Mesenchymal stem cell (in vitro differentiated cells and primary cell): Measurements from ENCODE around the gene RPRD1A.

Source experiments
- DNase-seq: peaks from one replicate; pipeline ENCODE4 v3.0.0-alpha.2; 2013
- H2AFZ ChIP-seq: one replicate; pipeline ENCODE4 v1.6.1; 2013; ENCODE audit warnings: low read depth, mild to moderate bottlenecking, control low read depth, inconsistent platforms, low read length, moderate library complexity
- H2AK5ac ChIP-seq: 2 replicates; pipeline ENCODE4 v1.6.1; 2013; ENCODE audit warnings: low read length, moderate library complexity, mild to moderate bottlenecking, inconsistent platforms; ENCODE audit not compliant: severe bottlenecking
- H2BK120ac ChIP-seq: one replicate; pipeline ENCODE4 v1.6.1; 2013; ENCODE audit warnings: low read depth, mild to moderate bottlenecking, inconsistent platforms, low read length, moderate library complexity
- H2BK12ac ChIP-seq, 2 experiments: one replicate each; pipeline ENCODE4 v1.6.1; 2013; ENCODE audit warnings: inconsistent platforms in 2 of 2, low read length in 2 of 2, mild to moderate bottlenecking in 2 of 2, moderate library complexity in 2 of 2, control low read depth in 1 of 2
- H2BK15ac ChIP-seq: one replicate; pipeline ENCODE4 v1.6.1; 2013; ENCODE audit warnings: mild to moderate bottlenecking, low read depth, inconsistent platforms; ENCODE audit not compliant: poor library complexity, severe bottlenecking
- H2BK5ac ChIP-seq: 2 replicates; pipeline ENCODE4 v1.6.1; 2013; ENCODE audit warnings: low read depth, mild to moderate bottlenecking, low read length, control low read depth, inconsistent platforms; ENCODE audit not compliant: poor library complexity, severe bottlenecking
- H3K14ac ChIP-seq, 2 experiments: one replicate each; pipeline ENCODE4 v1.6.1; 2013; ENCODE audit warnings: inconsistent platforms in 2 of 2, low read length in 2 of 2, control low read depth in 1 of 2, mild to moderate bottlenecking in 1 of 2, moderate library complexity in 1 of 2
- H3K18ac ChIP-seq, 2 experiments: one replicate each; pipeline ENCODE4 v1.6.1; 2013; ENCODE audit warnings: inconsistent platforms in 2 of 2, low read length in 2 of 2, control low read depth in 1 of 2, low read depth in 1 of 2, mild to moderate bottlenecking in 1 of 2
- H3K23ac ChIP-seq, 2 experiments: one replicate each; pipeline ENCODE4 v1.6.1; 2013; ENCODE audit warnings: inconsistent platforms in 2 of 2, low read length in 2 of 2, mild to moderate bottlenecking in 2 of 2, moderate library complexity in 2 of 2, control low read depth in 1 of 2
- H3K27ac ChIP-seq: 2 replicates; pipeline ENCODE4 v1.5.1; 2013; ENCODE audit warnings: mild to moderate bottlenecking, moderate library complexity, low read length, control low read depth, inconsistent platforms; ENCODE audit not compliant: poor library complexity, severe bottlenecking
- H3K27me3 ChIP-seq, 2 experiments: 2 replicates each; pipeline versions ENCODE4 v1.6.1 to v1.7.0; 2013; ENCODE audit warnings: low read length in 2 of 2, mild to moderate bottlenecking in 2 of 2, moderate library complexity in 2 of 2, control low read depth in 1 of 2, inconsistent platforms in 1 of 2; ENCODE audit not compliant: control insufficient read depth in 1 of 2, insufficient read depth in 1 of 2
- H3K36me3 ChIP-seq, 2 experiments: 2 replicates each; pipeline versions ENCODE4 v1.6.1 to v1.7.0; 2013; ENCODE audit warnings: low read length in 2 of 2, control low read depth in 1 of 2, inconsistent platforms in 1 of 2, low read depth in 1 of 2, mild to moderate bottlenecking in 1 of 2; ENCODE audit not compliant: insufficient read depth in 2 of 2, control insufficient read depth in 1 of 2
- H3K4ac ChIP-seq, 2 experiments: one replicate each; pipeline ENCODE4 v1.6.1; 2013; ENCODE audit warnings: inconsistent platforms in 2 of 2, low read length in 2 of 2, mild to moderate bottlenecking in 2 of 2, moderate library complexity in 2 of 2, control low read depth in 1 of 2, low read depth in 1 of 2
- H3K4me1 ChIP-seq: 2 replicates; pipeline ENCODE4 v1.6.1; 2013; ENCODE audit warnings: low read depth, low read length, control low read depth; ENCODE audit not compliant: control insufficient read depth, insufficient read depth
- H3K4me2 ChIP-seq: 2 replicates; pipeline ENCODE4 v1.6.1; 2013; ENCODE audit warnings: low read length, mild to moderate bottlenecking, inconsistent platforms; ENCODE audit not compliant: poor library complexity, severe bottlenecking
- H3K4me3 ChIP-seq, 2 experiments: 2 replicates each; pipeline versions ENCODE4 v1.5.1 to v1.7.0; 2013; ENCODE audit warnings: low read length in 2 of 2, mild to moderate bottlenecking in 2 of 2, control low read depth in 1 of 2, low read depth in 1 of 2; ENCODE audit not compliant: insufficient read depth in 1 of 2
- H3K79me1 ChIP-seq: replicated peaks from 2 replicates; pipeline ENCODE4 v1.6.1; 2013; ENCODE audit warnings: mild to moderate bottlenecking, control low read depth, low read length, inconsistent platforms; ENCODE audit not compliant: poor library complexity, severe bottlenecking
- H3K9ac ChIP-seq: 2 replicates; pipeline ENCODE4 v1.7.0; 2013; ENCODE audit warnings: mild to moderate bottlenecking, low read length, moderate library complexity
- H3K9me3 ChIP-seq: 2 replicates; pipeline ENCODE4 v1.7.0; 2013; ENCODE audit warnings: mild to moderate bottlenecking, low read length; ENCODE audit not compliant: control insufficient read depth
- H4K8ac ChIP-seq: one replicate; pipeline ENCODE4 v1.6.1; 2013; ENCODE audit warnings: inconsistent platforms, mild to moderate bottlenecking, low read length, moderate library complexity
- H4K91ac ChIP-seq: one replicate; pipeline ENCODE4 v1.6.1; 2013; ENCODE audit warnings: mild to moderate bottlenecking, low read length, inconsistent platforms
- WGBS: methylation state at CpG from one replicate; pipeline ENCODE4 v1.1.7; 2013; ENCODE audit warnings: mixed read lengths; 5-methylcytosine and 5-hydroxymethylcytosine counted together

The RPRD1A gene

DNA sequence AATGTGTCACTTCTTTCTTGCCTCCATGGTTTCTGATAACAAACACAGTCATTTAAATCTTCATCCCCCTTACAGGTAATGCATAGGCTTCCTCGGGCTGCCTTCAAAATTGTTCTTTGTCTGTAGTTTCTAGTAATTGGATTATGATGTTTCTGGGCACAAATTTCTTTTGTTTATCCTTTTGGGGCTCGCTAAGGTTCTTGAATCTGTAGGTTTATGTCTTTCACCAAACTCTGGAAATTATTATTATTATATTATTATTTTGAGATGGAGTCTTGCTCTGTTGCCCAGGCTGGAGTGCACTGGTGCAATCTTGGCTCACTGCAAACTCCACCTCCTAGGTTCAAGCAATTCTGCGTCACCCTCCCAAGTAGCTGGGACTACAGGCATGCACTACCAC lies 111.1 kb downstream of the RPRD1A start:
- Histone ChIP-seq H3K9me3 (peaks cover 23% of the 10 kb centered on the region), H2BK120ac (no peak overlapping the region), H3K4me2 (no peak overlapping the region), H3K36me3 (no peaks in the 10 kb centered on the region), H2BK15ac (no peak overlapping the region), H3K4me1 (no peaks in the 10 kb centered on the region), H3K18ac (no peak overlapping the region), H2BK5ac (no peak overlapping the region), H2BK12ac (no peak overlapping the region), H2AFZ (no peak overlapping the region), H3K4me3 (no peak overlapping the region), H3K14ac (no peak overlapping the region), H4K91ac (no peak overlapping the region), H3K9ac (no peak overlapping the region), H3K4ac (no peak overlapping the region), H3K27me3 (no peaks in the 10 kb centered on the region), H3K79me1 (no peaks in the 10 kb centered on the region), H4K8ac (no peak overlapping the region), H3K27ac (no peak overlapping the region), H3K23ac (no peak overlapping the region), H2AK5ac (no peak overlapping the region)
- no peak for DNase-seq
- no CpG with 5 or more reads among the region's 3 CpGs for WGBS

DNA sequence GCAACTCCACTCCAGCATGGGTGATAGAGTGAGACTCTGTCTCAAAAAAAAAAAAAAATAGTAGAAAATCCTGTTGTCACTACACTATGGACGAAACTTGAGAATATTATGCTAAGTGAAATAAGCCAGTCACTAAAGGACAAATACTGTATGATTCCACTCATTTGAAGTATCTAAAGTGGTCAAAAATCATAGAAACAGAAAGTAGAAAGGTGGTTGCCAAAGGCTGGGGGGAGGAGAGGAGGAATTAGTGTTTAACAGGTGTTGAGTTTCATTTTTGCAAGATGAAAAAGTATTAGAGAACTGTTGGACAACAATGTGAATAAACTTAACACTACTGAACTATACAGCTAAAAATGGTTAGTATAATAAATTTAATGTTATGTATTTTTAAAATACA lies 113.7 kb downstream of the RPRD1A start:
- no CpG with 5 or more reads among the region's 1 CpG for WGBS
- H3K4me2 ChIP-seq, result no peak overlapping the region
- H2AFZ ChIP-seq, result no peak overlapping the region
- no peak overlapping the region for H4K8ac ChIP-seq
- H3K36me3 ChIP-seq, result no peaks in the 10 kb centered on the region
- no peak overlapping the region for H3K23ac ChIP-seq
- no peak for DNase-seq
- no peak overlapping the region for H3K4me3 ChIP-seq
- H3K9me3 ChIP-seq, result peaks cover 13% of the 10 kb centered on the region
- no peak overlapping the region for H3K27ac ChIP-seq
- no peak overlapping the region for H3K9ac ChIP-seq
- no peak overlapping the region for H2AK5ac ChIP-seq
- no peak overlapping the region for H3K18ac ChIP-seq
- peaks cover 4 to 10% of the 10 kb centered on the region in 2 experiments for H3K27me3 ChIP-seq
- H2BK5ac ChIP-seq, result no peak overlapping the region
- H3K79me1 ChIP-seq, result no peaks in the 10 kb centered on the region
- H2BK15ac ChIP-seq, result no peak overlapping the region
- peaks cover 5% of the 10 kb centered on the region for H3K4me1 ChIP-seq
- no peak overlapping the region for H2BK120ac ChIP-seq
- no peak overlapping the region for H3K4ac ChIP-seq
- no peak overlapping the region for H4K91ac ChIP-seq
- H3K14ac ChIP-seq, result no peak overlapping the region
- H2BK12ac ChIP-seq, result no peak overlapping the region

DNA sequence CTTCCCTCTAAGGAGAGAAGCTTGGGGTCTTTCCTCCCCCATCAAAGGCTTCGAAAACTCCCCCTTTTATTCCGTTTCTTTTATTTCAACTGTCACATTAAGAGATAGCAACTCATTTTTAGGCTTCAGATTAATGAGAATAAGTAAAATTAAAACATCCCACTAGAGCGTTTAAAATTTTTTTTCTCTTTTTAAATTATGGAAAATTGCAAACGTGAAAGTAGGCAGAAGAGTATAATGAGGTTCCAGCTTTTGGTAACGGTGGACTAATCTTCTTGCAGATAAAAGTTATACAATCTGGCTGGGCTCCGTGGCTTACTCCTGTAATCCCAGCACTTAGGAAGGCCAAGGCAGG lies 116.8 kb downstream of the RPRD1A start:
- no peak overlapping the region for H3K4ac ChIP-seq
- peak overlapping the region in 1 of 2 experiments; percentile 81 for H3K4me3 ChIP-seq
- no peak overlapping the region for H2BK12ac ChIP-seq
- no peaks in the 10 kb centered on the region for H3K36me3 ChIP-seq
- no peak overlapping the region for H3K4me2 ChIP-seq
- no peak overlapping the region for H3K27ac ChIP-seq
- H2BK15ac ChIP-seq, result no peak overlapping the region
- no peak overlapping the region for H2BK5ac ChIP-seq
- H3K23ac ChIP-seq, result no peak overlapping the region
- no peak overlapping the region for H2AK5ac ChIP-seq
- H4K8ac ChIP-seq, result no peak overlapping the region
- no peak overlapping the region for H2AFZ ChIP-seq
- H2BK120ac ChIP-seq, result no peak overlapping the region
- 45% methylated on average over 4 of the region's 6 CpGs for WGBS
- no peak for DNase-seq
- no peak overlapping the region for H4K91ac ChIP-seq
- H3K14ac ChIP-seq, result no peak overlapping the region
- H3K9me3 ChIP-seq, result peaks cover 8% of the 10 kb centered on the region
- peak overlapping the region; percentile 65 for H3K9ac ChIP-seq
- peaks cover 5% of the 10 kb centered on the region for H3K4me1 ChIP-seq
- no peaks in the 10 kb centered on the region for H3K79me1 ChIP-seq
- H3K18ac ChIP-seq, result no peak overlapping the region
- peaks cover 4 to 14% of the 10 kb centered on the region in 2 experiments for H3K27me3 ChIP-seq

DNA sequence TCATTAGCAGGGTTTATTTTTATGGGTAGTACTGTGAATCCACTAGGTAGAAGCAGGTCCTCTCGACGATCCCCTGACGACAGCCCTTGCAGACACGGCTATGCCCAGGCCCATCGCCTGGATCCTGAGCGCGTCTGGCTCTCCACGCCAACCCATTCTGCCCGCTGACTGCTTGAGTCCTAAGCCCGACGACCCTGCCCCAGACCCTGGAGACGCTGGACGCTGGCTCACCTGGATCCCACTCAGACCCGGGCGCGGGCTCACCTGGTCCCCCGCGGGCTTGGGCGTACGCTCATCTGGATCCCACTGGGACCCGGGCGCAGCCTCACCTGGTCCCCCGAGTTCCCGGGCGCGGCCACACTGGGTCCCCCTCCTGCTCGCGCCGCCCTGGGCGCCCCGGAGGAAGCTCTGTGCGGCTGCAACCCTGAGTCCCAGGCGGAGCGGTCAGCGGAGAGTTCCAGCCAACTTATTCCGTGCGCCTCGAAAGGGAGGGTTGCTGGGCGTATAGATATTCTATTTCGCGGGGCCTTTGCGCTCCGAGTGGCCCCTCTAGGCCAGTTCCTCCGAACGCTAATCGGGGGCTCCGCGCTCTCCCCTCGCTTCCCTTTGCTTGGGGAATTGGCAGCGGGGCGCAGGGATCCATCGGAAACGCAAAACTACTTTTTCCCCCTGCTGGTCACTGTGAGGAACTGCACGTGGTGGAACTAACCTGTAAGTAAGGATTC lies 117.3 kb downstream of the RPRD1A start:
- peak; percentile 78 for DNase-seq
- Histone ChIP-seq H3K4me1 (peaks cover 5% of the 10 kb centered on the region), H3K9ac (peak overlapping the region; percentile 65), H3K4ac (peak overlapping the region in 1 of 2 experiments; percentile 42), H3K4me3 (peak overlapping the region; percentile 52 to 81), H3K36me3 (no peaks in the 10 kb centered on the region), H3K18ac (no peak overlapping the region), H2BK12ac (peak overlapping the region in 1 of 2 experiments; percentile 73), H2BK15ac (no peak overlapping the region), H3K79me1 (no peaks in the 10 kb centered on the region), H2BK5ac (no peak overlapping the region), H2AFZ (peak overlapping the region; percentile 78), H4K8ac (peak overlapping the region; percentile 33), H3K27me3 (peaks cover 4 to 14% of the 10 kb centered on the region in 2 experiments), H2AK5ac (no peak overlapping the region), H4K91ac (no peak overlapping the region), H3K23ac (peak overlapping the region in 1 of 2 experiments; percentile 27), H2BK120ac (no peak overlapping the region), H3K27ac (no peak overlapping the region), H3K9me3 (peaks cover 7% of the 10 kb centered on the region), H3K14ac (peak overlapping the region in 1 of 2 experiments; percentile 49), H3K4me2 (peak overlapping the region; percentile 95)
- 3% methylated on average over 54 of the region's 54 CpGs for WGBS
